ENCODE data around the gene CCNQ. TPM values are rescaled to one million over a fixed set of nuclear protein-coding genes. Genes with fewer than 3 reads are reported as not detected.

CCNQ gene
- total RNA-seq, 1 experiment from 2014 or later = 32.4 TPM

GRCh38 chrX:153626863-153627674, 28.1 kb upstream of the CCNQ start:
- H3K27me3 ChIP-seq (replicated peaks; ENCODE audit: insufficient read depth, low read depth, low read length, poor library complexity) = no peaks in the 10 kb centered on the region
- no TSS peak for BruUV-seq (replicated peaks)
- POLR2A ChIA-PET (ENCODE audit: low non-redundant PET) = no interaction called here

GRCh38 chrX:153626025-153626633, 27.2 kb upstream of the CCNQ start:
- Histone ChIP-seq H3K9me3 (ENCODE audit: low read depth, low read length, poor library complexity, severe bottlenecking) (no peaks in the 10 kb centered on the region), H3K4me1 (ENCODE audit: insufficient read depth, low read length, poor library complexity, severe bottlenecking) (no peaks in the 10 kb centered on the region), H3K27ac (ENCODE audit: low read depth, low read length, poor library complexity, severe bottlenecking) (no peak overlapping the region), H3K36me3 (ENCODE audit: insufficient read depth, low read length, poor library complexity, severe bottlenecking) (no peaks in the 10 kb centered on the region), H3K27me3 (replicated peaks; ENCODE audit: insufficient read depth, low read depth, low read length, poor library complexity) (no peaks in the 10 kb centered on the region), H3K4me3 (ENCODE audit: low read depth, low read length, poor library complexity, severe bottlenecking) (no peak overlapping the region)
- TF ChIP-seq CTCF (conservative IDR thresholded peaks at IDR 0.05; ENCODE audit: low read depth, low read length) = no peak
- no peak for TF ChIP-seq EZH2 (IDR thresholded peaks at IDR 0.05; ENCODE audit: borderline replicate concordance, low read depth, low read length, poor library complexity, severe bottlenecking)
- BruUV-seq (replicated peaks) = no TSS peak
- intact Hi-C loops (cut with micrococcal nuclease; ENCODE audit: unreplicated experiment) = no loop called here
- DNase-seq (ENCODE audit: low spot score) = no peak
- CTCF ChIA-PET = no interaction called here
- POLR2A ChIA-PET (ENCODE audit: low non-redundant PET) = no interaction called here

More at GRCh38 chrX:153626863-153627674, 28.1 kb upstream of the CCNQ start:
- Histone ChIP-seq H3K4me1 (ENCODE audit: insufficient read depth, low read length, poor library complexity, severe bottlenecking) (no peaks in the 10 kb centered on the region), H3K36me3 (ENCODE audit: insufficient read depth, low read length, poor library complexity, severe bottlenecking) (no peaks in the 10 kb centered on the region), H3K27ac (ENCODE audit: low read depth, low read length, poor library complexity, severe bottlenecking) (no peak overlapping the region), H3K9me3 (ENCODE audit: low read depth, low read length, poor library complexity, severe bottlenecking) (no peaks in the 10 kb centered on the region), H3K4me3 (ENCODE audit: low read depth, low read length, poor library complexity, severe bottlenecking) (no peak overlapping the region)
- no peak for TF ChIP-seq EZH2 (IDR thresholded peaks at IDR 0.05; ENCODE audit: borderline replicate concordance, low read depth, low read length, poor library complexity, severe bottlenecking)
- TF ChIP-seq CTCF (conservative IDR thresholded peaks at IDR 0.05; ENCODE audit: low read depth, low read length) = no peak
- CTCF ChIA-PET = no interaction called here
- intact Hi-C loops (cut with micrococcal nuclease; ENCODE audit: unreplicated experiment) = no loop called here
- no peak for DNase-seq (ENCODE audit: low spot score)

- POLR2A ChIA-PET (ENCODE audit: low non-redundant PET) = no interaction called here
- no peak for TF ChIP-seq CTCF (conservative IDR thresholded peaks at IDR 0.05; ENCODE audit: low read depth, low read length)
- no peak for TF ChIP-seq EZH2 (IDR thresholded peaks at IDR 0.05; ENCODE audit: borderline replicate concordance, low read depth, low read length, poor library complexity, severe bottlenecking)
- H3K27me3 ChIP-seq (replicated peaks; ENCODE audit: insufficient read depth, low read depth, low read length, poor library complexity) = no peaks in the 10 kb centered on the region
Measured at GRCh38 chrX:153625271-153626024, 26.5 kb upstream of the CCNQ start.

More at GRCh38 chrX:153625271-153626024, 26.5 kb upstream of the CCNQ start:
- no peaks in the 10 kb centered on the region for H3K4me1 ChIP-seq (ENCODE audit: insufficient read depth, low read length, poor library complexity, severe bottlenecking)
- CTCF ChIA-PET = no interaction called here
- H3K4me3 ChIP-seq (ENCODE audit: low read depth, low read length, poor library complexity, severe bottlenecking) = no peak overlapping the region
- no peak overlapping the region for H3K27ac ChIP-seq (ENCODE audit: low read depth, low read length, poor library complexity, severe bottlenecking)
- no peaks in the 10 kb centered on the region for H3K36me3 ChIP-seq (ENCODE audit: insufficient read depth, low read length, poor library complexity, severe bottlenecking)
- H3K9me3 ChIP-seq (ENCODE audit: low read depth, low read length, poor library complexity, severe bottlenecking) = no peaks in the 10 kb centered on the region
- no TSS peak for BruUV-seq (replicated peaks)
- intact Hi-C loops (cut with micrococcal nuclease; ENCODE audit: unreplicated experiment) = no loop called here
- DNase-seq (ENCODE audit: low spot score) = no peak

Data from A673 (cell line).